ENCODE data around the gene ARHGAP42. TPM values are rescaled to one million over a fixed set of nuclear protein-coding genes. Genes with fewer than 3 reads are reported as not detected.

ARHGAP42 gene
- total and polyA plus RNA-seq, 8 donors, result 2.3 to 119 (median 39.3) TPM

GRCh38 chr11:100684101-100685065, 2.7 kb upstream of the ARHGAP42 start:
- TF ChIP-seq EP300 (IDR thresholded peaks at IDR 0.05) (no peak), CTCF (IDR thresholded peaks at IDR 0.05) (no peak), POLR2AphosphoS5 (IDR thresholded peaks at IDR 0.05) (no peak), POLR2A (IDR thresholded peaks at IDR 0.05) (no peak)
- intact Hi-C loops (cut with DNase I; ENCODE audit: low total_unique reads), result loop anchor here (10.0 kb wide), 2 partner anchors 100 to 170 kb away; no protein-coding TSS in a partner anchor
- peak overlapping the region in 4 of 5 donors; percentile 47 to 92 (median 71) for H3K27ac ChIP-seq

GRCh38 chr11:100686476-100687053, 523 bp upstream of the ARHGAP42 start:
- H3K4me1 ChIP-seq, result peaks cover 6 to 69% (median 30%) of the 10 kb centered on the region in 4 donors
- H3K27me3 ChIP-seq, result peaks cover 0 to 7% (median 0%) of the 10 kb centered on the region in 3 donors
- H3K27ac ChIP-seq, result peak overlapping the region; percentile 75 to 96 (median 88)
- H3K36me3 ChIP-seq, result no peaks in the 10 kb centered on the region
- no peak for DNase-seq
- intact Hi-C loops (cut with DNase I; ENCODE audit: low total_unique reads), result loop anchor here (10.0 kb wide), 2 partner anchors 102 to 168 kb away; no protein-coding TSS in a partner anchor
- H3K4me3 ChIP-seq, result peak overlapping the region; percentile 74 to 77 (median 76)
- TF ChIP-seq EP300 (IDR thresholded peaks at IDR 0.05), result no peak
- no peak for TF ChIP-seq CTCF (IDR thresholded peaks at IDR 0.05)
- no peak for TF ChIP-seq POLR2A (IDR thresholded peaks at IDR 0.05)
- no peak for TF ChIP-seq POLR2AphosphoS5 (IDR thresholded peaks at IDR 0.05)
- no peaks in the 10 kb centered on the region for H3K9me3 ChIP-seq
- WGBS, 5 donors, result 45 to 53% (median 50%) methylated on average over 14 of the region's 14 CpGs

More at GRCh38 chr11:100684101-100685065, 2.7 kb upstream of the ARHGAP42 start:
- Histone ChIP-seq H3K9me3 (no peaks in the 10 kb centered on the region), H3K4me3 (no peak overlapping the region), H3K27me3 (peaks cover 0 to 7% (median 0%) of the 10 kb centered on the region in 3 donors), H3K36me3 (no peaks in the 10 kb centered on the region), H3K4me1 (peaks cover 6 to 65% (median 23%) of the 10 kb centered on the region in 4 donors)
- no peak for DNase-seq
- WGBS, 5 donors, result 38 to 59% (median 44%) methylated on average over 6 of the region's 6 CpGs

GRCh38 chr11:100687630-100688395, 725 bp downstream of the ARHGAP42 start:
- peak overlapping the region; percentile 75 to 96 (median 88) for H3K27ac ChIP-seq
- no peak for TF ChIP-seq EP300 (IDR thresholded peaks at IDR 0.05)
- peak in 1 of 4 donors; percentile 21 for TF ChIP-seq POLR2A (IDR thresholded peaks at IDR 0.05)
- peak in 5 of 7 experiments; percentile 47 to 69 (median 57) for TF ChIP-seq CTCF (IDR thresholded peaks at IDR 0.05)
- peak in 1 of 3 donors; percentile 37 for TF ChIP-seq POLR2AphosphoS5 (IDR thresholded peaks at IDR 0.05)
- peaks cover 6 to 75% (median 33%) of the 10 kb centered on the region in 4 donors for H3K4me1 ChIP-seq
- H3K9me3 ChIP-seq, result no peaks in the 10 kb centered on the region
- DNase-seq, result peak; percentile 48 to 91
- 0 to 2% (median 1%) methylated on average over 13 to 24 of the region's 24 CpGs for WGBS, 5 donors
- H3K27me3 ChIP-seq, result peaks cover 0 to 7% (median 0%) of the 10 kb centered on the region in 3 donors
- no peaks in the 10 kb centered on the region for H3K36me3 ChIP-seq
- intact Hi-C loops (cut with DNase I; ENCODE audit: low total_unique reads), result loop anchor here (10.0 kb wide), 2 partner anchors 103 to 167 kb away; no protein-coding TSS in a partner anchor
- H3K4me3 ChIP-seq, result peak overlapping the region; percentile 74 to 77 (median 76)

Data from stomach (tissue), 9 donors.